Retinal pigment epithelial cell (primary cell): ENCODE data around the gene MRAS.

Experiments
- DNase-seq: peaks from one replicate; pipeline ENCODE4 v3.0.0-alpha.2; 2010; ENCODE audit warnings: low read depth
- H3K4me3 ChIP-seq: 2 replicates; pipeline ENCODE4 v1.5.1; 2011; ENCODE audit warnings: mild to moderate bottlenecking, low read length, control low read depth, moderate library complexity
- TF ChIP-seq, protein P1 (sequence below): conservative IDR thresholded peaks from 2 replicates; pipeline ENCODE4 v1.5.1; 2011; ENCODE audit warnings: low read depth, low read length, control low read depth, inconsistent platforms

Gene MRAS

DNA sequence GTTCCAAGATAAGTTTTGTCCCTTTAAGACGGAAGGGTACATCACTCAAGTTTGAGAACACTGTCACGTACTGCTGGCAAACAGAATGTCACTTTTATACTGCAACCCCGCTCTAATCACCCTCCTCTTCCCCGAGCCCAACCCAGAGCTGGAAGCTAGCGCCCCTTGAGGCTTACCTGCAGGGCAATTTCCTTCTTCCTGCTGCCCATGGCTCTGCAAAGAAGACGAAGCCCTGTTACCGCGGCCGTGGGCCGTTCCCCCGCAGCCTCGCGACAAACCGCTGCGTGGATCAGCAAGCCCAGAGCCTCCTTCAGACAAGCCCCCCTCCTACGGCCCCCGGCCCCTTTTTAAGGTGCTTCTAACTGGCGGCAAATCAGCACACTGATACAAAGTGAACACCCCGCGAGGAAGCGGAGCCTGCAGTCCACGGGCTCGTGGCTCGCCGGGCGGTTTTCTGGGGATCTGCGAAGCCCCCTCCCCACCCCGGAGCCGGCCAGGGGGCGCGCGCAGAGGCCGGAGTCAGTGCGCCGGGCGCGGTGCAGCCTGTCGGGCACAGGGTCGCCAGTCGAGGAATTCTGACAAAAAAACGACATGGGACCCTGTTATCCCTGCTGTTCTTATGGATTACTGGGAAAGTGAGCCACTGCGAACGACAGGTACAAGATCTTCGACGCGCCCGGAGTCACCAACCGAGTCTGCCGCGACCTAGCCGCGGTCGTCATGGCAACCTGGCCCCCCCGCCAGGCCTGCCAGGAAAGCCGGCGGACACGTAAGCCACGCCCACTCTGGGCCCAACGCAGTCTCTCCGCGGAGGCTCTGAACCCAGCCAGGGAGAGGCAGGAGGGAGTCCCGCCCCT, 19.0 kb upstream of the MRAS start, which contains the start of gene NME9:
NME9 (minus strand) TSS at position 725 of the 857 bp plus-strand sequence; CDS start at position 209, 516 bp downstream.
- DNase-seq, result peak; percentile 55
- peak within 1 kb of the TSS; percentile 68 for H3K4me3 ChIP-seq
- TF ChIP-seq, protein P1, sequence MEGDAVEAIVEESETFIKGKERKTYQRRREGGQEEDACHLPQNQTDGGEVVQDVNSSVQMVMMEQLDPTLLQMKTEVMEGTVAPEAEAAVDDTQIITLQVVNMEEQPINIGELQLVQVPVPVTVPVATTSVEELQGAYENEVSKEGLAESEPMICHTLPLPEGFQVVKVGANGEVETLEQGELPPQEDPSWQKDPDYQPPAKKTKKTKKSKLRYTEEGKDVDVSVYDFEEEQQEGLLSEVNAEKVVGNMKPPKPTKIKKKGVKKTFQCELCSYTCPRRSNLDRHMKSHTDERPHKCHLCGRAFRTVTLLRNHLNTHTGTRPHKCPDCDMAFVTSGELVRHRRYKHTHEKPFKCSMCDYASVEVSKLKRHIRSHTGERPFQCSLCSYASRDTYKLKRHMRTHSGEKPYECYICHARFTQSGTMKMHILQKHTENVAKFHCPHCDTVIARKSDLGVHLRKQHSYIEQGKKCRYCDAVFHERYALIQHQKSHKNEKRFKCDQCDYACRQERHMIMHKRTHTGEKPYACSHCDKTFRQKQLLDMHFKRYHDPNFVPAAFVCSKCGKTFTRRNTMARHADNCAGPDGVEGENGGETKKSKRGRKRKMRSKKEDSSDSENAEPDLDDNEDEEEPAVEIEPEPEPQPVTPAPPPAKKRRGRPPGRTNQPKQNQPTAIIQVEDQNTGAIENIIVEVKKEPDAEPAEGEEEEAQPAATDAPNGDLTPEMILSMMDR, result peak; percentile 87

GRCh38 chr3:138329984-138330293, 18.4 kb upstream of the MRAS start:
- TF ChIP-seq, protein P1, result no peak
- no peak for DNase-seq
- peak overlapping the region; percentile 68 for H3K4me3 ChIP-seq

GRCh38 chr3:138331143-138331894, 17.1 kb upstream of the MRAS start:
- no peak overlapping the region for H3K4me3 ChIP-seq
- TF ChIP-seq, protein P1, result peak; percentile 26
- no peak for DNase-seq

- no peak overlapping the region for H3K4me3 ChIP-seq
- TF ChIP-seq, protein P1, result peak; percentile 63
- DNase-seq, result no peak
These were observed 15.8 kb upstream of the MRAS start for GRCh38 chr3:138332472-138333073.

DNA sequence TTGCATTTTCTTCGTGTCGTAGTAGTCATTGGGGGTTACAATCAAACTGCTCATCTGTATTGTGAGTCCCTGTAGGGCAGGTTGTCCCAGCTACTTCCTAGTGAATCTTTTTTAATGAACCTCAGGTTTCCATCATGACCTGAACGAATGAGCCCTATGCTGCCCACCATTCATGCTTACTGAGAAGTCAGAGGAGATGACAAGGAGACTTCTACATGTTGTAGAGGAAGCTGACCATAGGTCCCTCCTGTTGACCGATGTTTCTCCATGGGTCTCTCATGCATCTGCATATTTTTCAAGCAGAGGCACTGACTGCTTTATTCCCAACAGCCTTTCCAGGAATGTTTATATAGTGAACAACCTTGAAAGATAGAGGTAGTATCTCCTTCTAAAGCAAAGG, 13.8 kb upstream of the MRAS start:
- no peak overlapping the region for H3K4me3 ChIP-seq
- TF ChIP-seq, protein P1, result no peak
- DNase-seq, result no peak

DNA sequence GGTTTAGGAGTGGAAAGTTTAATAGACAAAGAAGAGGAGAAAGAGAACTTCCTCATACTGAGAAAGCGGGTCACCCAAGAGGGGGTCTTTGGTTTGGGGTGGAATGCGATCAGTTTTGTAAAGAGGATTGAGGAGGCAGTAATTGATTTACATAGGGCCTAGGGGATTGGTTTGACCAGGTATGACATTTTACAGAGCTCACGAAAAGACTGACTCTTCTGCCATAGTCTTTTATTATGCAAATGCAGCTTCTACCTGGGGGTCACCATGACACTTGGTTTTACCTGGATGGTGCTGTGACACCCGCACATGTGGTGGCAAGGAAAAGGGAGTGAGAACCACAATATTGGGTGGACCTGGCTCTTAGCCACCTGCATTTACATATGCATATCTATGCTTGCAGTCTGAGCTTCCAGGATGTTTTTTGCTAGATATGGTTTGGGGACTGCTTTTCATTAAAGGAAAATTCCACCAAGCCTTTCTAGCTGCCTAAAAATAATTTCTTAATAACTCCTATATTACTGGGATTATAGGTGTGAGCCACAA, 11.9 kb upstream of the MRAS start:
- no peak for DNase-seq
- TF ChIP-seq, protein P1, result no peak
- no peak overlapping the region for H3K4me3 ChIP-seq
